ENCODE results near the gene LRRC10.

The LRRC10 gene, protein sequence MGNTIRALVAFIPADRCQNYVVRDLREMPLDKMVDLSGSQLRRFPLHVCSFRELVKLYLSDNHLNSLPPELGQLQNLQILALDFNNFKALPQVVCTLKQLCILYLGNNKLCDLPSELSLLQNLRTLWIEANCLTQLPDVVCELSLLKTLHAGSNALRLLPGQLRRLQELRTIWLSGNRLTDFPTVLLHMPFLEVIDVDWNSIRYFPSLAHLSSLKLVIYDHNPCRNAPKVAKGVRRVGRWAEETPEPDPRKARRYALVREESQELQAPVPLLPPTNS

DNA sequence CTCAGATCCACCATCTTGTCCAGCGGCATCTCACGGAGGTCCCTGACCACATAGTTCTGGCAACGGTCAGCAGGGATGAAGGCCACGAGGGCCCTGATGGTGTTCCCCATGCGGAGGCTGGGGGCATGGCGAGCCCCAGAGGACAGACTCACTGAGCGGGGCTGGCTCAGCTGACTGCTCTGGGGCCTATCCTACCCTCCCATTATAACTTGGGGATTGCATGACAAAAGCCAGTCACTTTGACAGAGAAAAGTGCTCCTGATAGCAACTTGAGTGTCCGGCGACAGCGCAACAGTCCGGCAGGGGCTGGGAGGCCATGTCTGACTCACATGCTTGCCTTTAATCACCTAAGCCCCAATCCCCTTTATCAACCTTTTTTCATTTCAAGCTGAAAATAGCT lies at the start of gene LRRC10:
Gene LRRC10 (minus strand): TSS at position 179 of the 400 bp plus-strand sequence. CDS start 69 bp downstream, at position 110.
- in situ Hi-C loops (cut with MboI; ENCODE audit: low sequenced_read_pairs), result no loop called here

DNA sequence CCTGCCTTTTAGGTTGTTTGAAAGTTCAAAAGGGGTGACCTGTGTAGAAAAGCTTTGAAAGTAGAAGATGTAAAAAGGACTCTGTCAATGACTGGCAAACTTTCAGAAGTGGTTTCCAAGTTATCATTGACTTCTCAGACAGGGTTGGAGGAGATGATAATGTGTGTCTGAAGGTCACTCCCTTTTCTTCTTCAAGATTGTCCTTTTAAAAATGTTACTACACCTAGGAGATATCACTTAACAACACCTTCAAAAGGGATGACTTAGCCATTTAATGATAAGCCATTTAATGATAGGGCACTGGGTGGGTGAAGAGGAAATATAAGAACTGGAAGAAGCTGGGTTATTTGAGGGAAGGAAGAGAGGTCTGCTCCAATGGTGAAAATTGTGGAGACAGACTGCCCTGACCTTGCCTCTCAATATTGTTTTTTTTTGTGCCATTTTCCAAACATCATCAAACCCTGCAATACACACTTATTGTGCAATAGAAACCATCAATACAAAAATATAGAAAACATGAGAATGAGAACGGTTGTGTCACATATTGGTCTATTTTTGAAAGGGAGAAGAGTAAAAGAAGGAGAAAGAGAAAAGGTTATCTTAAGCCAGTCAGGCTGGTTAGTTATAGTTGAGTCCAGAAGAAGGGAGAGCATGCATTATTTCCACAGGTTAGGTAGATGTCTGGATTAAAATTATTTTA lies 49.6 kb upstream of the LRRC10 start:
- in situ Hi-C loops (cut with MboI; ENCODE audit: low sequenced_read_pairs), result no loop called here

DNA sequence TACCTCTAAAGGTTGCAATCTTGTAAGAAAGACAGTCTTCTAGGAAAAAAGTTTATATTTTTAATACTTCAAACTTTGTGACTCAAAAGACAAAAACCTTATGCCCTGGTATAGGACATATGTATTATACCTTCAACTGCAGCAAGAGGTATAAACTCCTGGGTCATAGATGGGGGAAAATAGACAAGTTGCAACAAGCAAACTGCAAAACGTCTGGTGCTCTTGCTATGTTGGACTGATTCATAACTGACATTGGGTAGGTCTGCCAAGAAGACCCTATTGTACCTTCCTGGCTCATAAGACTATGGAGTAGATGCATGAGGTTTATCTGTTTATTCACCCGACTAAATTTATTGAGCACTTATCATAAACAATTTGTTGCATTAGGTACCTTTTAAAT lies 47.5 kb upstream of the LRRC10 start:
- in situ Hi-C loops (cut with MboI; ENCODE audit: low sequenced_read_pairs), result no loop called here

DNA sequence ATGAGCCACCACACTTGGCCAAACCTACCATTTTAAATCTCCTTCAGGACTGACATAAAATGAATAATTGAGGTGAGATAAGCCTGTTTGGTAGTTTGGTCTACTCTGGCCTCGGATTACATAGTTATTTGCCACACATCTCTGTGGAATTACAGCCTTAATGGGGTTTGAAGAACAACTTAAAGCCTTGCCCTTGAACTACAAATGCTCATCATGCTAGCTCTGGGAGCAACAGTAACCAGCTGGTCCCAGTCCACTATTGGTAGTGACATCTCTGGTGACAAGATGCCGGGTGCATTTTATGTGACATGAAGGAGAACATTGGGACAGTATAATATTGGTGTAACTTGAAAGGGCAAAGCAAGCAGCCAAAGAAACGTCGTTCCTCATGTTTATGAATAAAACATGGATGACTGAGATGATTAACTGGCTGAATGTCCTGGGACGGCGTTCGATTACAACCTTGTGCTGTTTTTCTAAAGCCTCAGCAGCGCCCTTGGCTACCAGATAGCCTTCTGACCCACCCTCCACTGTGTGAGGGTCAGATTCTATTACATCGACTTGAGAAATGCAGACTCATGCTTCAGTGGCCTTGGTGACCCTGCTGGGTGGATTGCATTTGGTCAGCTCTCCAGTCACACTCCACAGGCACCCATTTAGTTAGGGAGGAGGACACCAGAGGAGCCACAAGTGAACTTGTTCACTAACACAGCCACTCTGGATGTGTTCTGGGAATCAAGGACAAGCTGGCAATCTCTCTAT lies 46.9 kb upstream of the LRRC10 start:
- in situ Hi-C loops (cut with MboI; ENCODE audit: low sequenced_read_pairs), result no loop called here

DNA sequence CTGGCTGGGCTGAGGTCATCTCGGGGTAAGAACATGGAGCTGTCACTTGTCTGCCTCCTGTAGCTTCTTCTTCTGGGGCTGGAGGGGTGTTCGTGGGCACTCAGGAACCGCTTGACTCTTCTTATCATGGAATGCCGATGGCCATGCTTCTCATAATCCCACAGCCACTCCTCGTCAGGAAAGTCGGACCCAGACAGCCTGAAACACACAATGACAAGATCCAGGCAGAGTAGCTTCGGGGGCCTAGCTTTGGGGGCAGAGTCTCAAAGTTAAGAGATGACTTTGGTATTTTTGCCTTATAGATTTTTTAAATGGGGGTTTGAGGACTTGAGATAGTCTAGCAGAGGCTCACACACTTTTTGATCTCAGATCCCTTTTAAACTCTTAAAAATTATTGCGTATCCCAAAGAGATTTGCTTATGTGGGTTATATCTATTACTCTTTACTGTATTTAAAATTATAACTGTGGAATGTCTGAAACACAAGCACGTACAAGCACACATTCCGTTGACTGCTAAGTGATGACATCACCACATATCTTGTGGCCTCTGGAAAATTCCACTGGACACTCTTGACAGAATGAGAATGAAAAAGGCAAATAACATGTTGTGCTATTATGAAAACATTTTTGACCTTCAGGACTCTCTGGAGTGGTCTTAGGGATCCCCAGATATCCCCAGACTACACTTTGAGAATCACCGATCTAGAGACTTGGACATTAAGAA lies 45.1 kb upstream of the LRRC10 start:
- in situ Hi-C loops (cut with MboI; ENCODE audit: low sequenced_read_pairs), result no loop called here

DNA sequence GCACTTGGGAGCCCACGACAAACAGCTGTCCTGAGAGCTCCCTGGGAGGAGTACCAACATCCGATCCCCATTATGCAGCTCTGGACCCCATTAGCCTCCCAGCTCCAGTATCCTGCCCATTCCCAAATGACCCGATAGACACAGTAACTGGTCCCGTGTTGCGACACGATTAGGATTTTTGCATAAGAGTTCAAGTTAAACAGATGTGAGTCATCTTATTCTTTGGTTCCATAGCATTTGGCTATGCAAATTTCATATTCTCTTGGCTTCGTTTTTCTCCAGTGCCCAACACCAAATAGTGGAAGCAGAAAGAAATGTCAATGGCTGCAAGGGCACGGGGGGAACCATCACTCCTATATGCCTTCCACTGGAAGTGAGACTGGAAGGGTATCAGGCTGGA lies 43.0 kb upstream of the LRRC10 start:
- in situ Hi-C loops (cut with MboI; ENCODE audit: low sequenced_read_pairs), result no loop called here

DNA sequence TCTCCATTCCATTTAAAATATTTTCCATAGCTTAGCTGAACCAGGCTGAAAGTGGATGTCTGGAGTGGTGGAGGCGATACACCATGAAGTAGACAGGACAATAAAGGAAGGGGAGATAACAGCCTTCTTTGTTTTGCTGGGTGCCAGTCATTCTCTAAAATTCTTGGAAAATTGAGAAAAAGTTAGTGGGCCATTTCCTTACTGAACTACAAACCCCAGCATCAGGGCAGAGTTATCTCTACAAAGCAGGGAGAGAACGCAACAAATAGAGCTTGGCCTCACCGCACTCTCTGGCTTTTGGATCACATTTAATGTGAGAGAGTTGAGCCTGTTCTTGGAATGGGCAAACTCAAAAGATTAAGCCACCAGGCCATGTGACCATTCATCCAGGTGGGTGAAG lies 41.2 kb upstream of the LRRC10 start:
- in situ Hi-C loops (cut with MboI; ENCODE audit: low sequenced_read_pairs), result no loop called here

DNA sequence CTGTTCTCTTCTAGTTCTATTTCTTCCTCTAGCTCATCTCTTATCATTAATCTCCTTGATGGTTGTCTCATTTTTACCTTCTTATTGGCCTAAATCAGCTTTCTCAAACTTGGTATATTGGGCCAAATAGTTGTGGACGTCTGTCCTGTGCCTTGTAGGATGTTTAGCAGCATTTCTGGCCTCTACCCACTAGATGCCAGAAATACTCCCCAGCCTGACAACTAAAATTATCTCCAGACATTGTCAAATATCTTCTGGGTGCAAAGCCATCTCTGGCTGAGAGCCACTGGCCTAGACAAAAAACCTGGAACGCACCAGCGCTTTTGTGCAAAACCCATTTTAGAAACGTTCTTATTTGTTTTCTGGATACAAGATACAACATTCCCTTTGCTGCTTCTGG lies 38.8 kb upstream of the LRRC10 start:
- in situ Hi-C loops (cut with MboI; ENCODE audit: low sequenced_read_pairs), result no loop called here

DNA sequence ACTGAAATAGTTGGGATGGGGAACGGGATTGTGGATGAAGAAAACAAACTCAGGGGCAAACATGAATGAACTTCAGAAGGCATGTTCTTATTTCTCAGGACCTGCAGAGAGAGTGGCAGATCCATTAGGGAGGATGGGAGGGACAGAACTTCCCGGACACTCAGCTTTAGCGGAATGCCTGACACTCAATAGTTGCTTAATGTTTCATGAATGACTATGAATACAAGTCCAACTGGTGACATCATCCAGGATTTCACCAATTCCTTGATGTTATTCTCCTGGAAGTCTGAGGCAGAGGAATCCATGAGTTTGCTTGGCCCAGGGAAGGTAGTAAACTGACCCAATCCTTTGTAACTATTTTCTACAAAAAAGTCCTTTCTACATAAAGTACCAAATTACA lies 37.8 kb upstream of the LRRC10 start:
- in situ Hi-C loops (cut with MboI; ENCODE audit: low sequenced_read_pairs), result no loop called here

DNA sequence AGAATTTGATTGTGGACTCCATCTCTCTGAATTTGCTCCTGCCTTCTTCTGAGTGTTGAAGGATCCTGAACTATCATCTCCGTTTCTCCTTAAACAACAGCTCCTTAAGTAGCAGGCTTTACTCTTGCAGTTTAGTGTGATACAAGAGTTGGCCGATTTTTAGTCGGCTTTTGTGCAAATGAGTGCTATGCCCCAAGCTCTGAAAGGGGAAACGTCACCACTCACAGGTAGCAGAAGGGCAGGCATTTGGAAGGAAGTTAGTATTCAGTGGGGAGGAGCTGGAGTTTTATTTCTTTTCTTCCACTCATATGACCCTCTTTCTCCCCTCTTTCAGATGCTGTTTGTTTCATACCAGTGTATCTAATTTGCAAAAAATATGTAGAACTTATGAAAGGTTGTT lies 36.5 kb upstream of the LRRC10 start:
- in situ Hi-C loops (cut with MboI; ENCODE audit: low sequenced_read_pairs), result no loop called here

DNA sequence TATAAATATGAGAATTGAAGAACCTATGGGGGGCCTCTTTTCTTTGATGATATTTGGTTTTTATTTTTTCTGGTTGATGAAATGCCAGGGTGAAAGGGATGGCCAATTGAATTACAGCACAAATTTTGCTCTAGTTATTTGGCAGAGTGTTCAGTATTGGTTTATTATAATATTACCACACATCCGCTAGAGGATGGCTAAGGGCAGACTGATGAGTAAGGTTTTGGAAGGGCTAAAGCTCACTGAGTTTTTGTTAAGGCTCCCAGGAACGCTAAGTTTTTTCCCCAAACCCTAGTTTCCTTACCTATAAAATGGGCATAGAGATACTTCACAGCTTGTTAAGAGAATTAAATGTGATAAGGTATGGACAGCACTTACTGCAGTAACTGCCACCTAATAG lies 34.3 kb upstream of the LRRC10 start:
- in situ Hi-C loops (cut with MboI; ENCODE audit: low sequenced_read_pairs), result no loop called here

DNA sequence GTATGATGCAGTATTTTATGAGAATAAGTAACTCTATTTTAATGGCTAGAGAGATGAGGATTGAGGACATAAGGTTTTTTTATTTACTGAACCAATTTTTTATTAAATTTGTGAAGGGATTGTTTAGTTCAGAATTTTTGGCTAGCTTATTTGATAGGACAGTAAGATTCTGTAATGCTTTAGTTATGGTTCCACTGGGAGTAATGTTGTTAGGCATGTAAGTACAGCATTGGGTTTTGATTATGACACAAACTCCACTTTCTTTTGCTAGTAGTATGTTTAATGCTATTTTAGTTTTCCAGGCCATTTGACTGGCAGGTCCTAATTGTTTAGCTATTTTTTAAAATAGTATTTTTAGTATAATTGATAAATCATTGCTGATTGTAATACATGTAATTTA lies 33.8 kb upstream of the LRRC10 start:
- in situ Hi-C loops (cut with MboI; ENCODE audit: low sequenced_read_pairs), result no loop called here

DNA sequence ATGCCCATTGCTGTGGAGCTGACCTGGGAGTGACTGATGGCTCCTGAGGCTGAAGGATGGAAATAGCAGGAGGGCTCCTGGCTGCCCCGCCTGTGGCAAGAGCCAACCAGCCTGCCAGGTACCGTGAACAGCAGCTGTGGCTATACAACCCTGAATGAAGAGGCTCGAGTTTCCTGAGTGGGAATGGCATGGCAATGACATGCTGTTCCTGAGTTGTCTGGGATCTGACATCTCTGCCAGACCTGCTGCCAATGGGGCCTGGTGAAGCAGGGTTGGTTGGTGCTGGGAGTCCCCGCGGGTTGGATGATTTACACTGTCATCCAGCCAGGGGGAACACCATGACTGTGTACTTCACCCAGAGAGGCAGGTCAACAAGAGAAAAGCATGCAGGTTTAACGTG lies 31.8 kb upstream of the LRRC10 start:
- in situ Hi-C loops (cut with MboI; ENCODE audit: low sequenced_read_pairs), result no loop called here

DNA sequence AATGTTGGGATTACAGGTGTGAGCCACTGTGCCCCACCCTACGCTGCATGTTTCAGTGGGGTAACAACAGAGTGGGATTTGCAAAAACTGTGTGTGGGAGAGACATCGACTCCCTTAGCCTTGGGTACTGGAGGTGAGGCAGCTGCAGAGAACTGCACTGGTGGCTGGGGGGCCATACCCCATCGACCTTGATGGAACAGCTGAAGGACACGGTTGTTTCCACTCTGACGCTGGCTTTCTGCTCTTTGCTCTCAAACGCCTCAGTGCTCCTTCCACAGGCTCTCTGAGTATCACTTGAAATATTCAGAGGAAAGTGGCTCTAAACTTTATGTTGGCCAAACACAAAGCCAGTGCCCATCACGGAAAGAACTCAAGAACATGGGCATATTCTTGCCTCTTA lies 30.8 kb upstream of the LRRC10 start:
- in situ Hi-C loops (cut with MboI; ENCODE audit: low sequenced_read_pairs), result no loop called here

DNA sequence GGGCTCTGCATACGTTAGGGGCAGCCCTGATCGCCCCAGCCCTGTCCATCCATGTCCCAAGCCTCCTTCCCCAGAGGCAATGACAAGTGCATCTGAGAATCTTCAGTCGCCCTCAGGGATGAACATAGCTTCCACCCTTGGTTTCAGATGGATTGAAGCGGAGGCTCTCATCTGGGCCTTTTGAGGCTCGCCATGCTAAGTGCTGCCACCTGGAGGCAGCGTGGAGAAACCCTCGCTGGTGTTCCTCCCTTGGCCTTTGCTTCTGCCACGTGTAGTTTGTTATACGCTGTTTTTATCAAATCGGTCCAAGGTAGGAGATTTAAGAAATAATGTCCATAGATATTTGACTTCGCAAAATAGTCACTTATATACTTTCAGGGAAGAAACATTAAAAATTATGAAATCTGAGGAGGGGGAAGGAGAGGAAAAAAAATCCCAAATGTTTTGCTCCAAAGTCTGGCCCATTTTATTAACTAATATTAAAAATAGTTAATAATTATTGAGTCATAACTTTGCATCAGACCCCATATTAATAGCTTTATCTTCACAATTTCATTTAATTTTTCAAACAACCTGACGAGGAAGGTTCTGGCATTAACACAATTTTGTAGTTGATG lies 28.8 kb upstream of the LRRC10 start:
- in situ Hi-C loops (cut with MboI; ENCODE audit: low sequenced_read_pairs), result no loop called here

DNA sequence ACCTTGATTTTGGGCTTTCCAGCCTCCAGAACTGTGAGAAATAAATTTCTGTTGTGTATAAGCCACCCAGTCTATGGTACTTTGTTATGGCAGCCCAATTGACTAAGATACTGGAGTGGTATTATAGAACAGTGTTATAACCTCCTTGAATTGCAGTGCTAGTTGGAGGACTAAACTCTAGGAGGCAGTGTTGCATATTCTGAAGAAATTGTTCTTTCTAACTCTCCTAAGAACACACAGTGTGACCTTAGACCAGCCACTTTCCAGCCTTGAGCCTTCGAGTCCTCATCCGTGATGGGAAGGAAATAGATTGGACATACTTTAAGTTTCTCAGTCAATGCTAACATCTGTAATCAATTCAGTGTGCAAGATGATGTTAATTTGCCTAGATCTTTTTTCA lies 22.4 kb upstream of the LRRC10 start:
- in situ Hi-C loops (cut with MboI; ENCODE audit: low sequenced_read_pairs), result no loop called here

DNA sequence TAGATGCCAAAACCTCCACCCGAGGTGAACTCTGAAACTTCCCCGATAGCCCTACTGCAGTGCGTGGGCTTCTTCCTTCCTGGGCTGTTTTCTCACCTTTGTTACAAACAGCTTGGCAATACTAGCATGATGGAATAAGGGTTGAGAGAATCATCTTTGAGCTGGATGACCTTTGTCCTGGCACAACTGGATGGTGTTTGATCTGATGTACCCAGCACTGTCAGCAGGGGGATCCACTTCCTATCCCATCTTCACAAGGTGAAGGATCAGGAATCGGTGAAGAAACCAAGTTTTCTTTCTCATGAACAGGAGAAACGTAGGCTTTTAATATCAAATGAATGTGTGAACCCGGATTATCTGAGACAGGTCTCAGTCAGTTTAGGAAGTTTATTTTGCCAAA lies 19.5 kb upstream of the LRRC10 start:
- in situ Hi-C loops (cut with MboI; ENCODE audit: low sequenced_read_pairs), result no loop called here

DNA sequence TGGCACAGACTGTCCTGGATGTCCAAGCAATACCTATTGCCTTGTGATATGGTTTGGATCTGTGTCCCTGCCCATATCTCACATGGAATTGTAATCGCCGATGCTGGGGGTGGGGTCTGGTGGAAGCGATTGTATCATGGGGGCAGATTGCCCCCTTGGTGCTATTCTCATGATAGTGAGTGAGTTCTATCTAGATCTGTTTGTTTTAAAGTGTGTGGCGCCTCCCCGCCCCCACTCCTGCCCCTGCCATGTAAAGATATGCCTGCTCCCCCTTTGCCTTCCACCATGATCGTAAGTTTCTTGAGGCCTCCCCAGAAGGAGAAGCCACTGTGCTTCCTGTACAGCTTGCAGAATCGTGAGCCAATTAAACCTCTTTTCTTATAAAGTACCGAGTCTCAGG lies 16.8 kb upstream of the LRRC10 start:
- in situ Hi-C loops (cut with MboI; ENCODE audit: low sequenced_read_pairs), result no loop called here

DNA sequence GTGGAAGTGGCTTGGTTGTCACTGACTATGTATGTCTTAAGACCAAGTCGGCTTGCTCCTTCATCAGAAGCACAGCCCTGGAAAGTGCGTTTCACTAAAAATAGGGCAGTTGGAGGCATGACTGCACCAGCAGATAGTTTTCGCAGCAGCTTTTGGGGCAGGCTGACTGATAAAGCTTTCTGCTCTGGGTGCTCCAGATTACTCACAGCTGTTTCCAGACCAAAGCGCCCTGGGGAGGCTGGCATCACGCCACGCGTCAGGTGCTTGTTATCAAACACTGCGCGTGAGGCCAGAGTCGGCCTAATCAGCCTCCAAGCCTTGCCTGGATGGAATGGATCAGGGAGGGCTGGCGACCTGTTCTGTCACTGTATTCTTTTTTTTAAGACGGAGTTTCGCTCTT lies 13.3 kb upstream of the LRRC10 start:
- in situ Hi-C loops (cut with MboI; ENCODE audit: low sequenced_read_pairs), result no loop called here

DNA sequence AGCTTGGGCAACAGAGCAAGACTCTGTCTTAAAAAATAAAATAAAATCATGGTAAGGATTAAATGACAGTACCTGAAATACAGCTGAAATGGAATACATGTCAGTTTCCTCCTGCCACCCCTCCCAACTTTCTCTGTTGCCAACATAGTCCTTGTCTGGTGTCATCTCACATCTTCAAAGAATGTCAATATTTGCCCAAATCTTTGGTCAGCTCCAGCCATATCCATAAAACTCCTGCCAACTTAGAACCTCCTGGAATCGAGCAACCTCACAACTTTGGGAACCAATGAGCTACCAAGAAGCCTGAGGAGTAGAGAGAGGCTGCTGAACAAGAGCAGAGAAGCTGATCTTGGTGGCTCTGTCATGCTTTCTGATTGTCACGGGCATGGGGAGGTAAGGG lies 10.8 kb upstream of the LRRC10 start:
- in situ Hi-C loops (cut with MboI; ENCODE audit: low sequenced_read_pairs), result no loop called here

DNA sequence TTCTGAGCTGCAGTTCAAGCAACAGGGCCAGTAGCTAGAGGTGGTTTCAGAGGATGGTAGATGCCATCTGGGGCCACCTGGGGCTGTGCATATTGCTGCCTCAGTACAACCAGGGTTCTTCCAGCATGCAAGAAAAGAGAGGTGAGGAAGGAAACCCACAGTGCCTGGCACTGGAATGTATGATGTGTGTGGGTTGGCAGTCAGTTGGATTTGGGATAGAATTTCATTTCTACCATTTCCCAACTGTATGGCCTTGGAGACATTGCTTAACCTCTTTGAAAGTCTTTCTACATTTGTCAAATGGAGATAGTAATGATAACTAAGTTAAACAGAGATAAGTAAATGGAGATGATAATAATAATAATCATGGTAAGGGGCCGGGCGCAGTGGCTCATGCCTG lies 10.2 kb upstream of the LRRC10 start:
- in situ Hi-C loops (cut with MboI; ENCODE audit: low sequenced_read_pairs), result no loop called here
